ENCODE measurements around the gene COBL.

DNA sequence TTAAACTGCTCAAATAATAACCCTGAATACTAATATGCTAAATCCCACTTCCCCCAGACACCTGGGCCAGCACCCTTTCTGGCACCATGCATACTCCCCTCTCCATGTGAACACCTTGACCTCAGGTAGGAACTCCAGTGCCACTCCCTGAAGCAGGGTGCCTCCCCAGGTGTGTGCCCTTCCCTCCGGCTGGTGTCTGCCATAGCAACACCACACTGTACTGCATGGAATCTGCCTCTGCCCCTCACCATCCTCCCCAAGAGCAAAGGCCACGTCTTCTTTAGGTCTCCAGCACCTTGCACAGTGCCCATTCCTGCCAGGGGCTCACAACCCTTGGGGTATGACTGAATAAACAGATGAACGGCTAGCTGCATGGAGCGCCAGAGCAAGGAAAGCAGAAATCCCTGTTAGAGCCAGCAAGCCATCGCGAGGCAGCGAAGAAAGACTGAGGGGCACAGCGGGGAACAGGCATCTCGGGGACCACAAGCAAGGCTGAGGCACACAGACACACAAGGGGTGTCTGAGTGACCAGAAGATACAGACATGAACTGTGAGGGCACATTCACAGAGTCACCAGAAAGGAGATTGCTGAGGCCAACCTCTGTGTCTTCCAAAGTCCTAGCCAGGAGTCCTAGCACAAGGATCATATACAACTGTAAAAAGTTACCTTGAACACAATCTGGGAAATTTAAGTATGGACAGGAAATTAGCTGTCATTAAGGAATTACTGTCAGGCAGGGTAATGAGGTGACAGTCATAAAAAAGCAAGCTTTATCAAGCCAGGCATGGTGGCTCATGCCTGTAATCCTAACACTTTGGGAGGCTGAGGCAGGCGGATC lies 25.7 kb downstream of the COBL start:
- no peak for TF ChIP-seq TEAD4 (IDR thresholded peaks at IDR 0.05)
- TF ChIP-seq, protein P1, sequence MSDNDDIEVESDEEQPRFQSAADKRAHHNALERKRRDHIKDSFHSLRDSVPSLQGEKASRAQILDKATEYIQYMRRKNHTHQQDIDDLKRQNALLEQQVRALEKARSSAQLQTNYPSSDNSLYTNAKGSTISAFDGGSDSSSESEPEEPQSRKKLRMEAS (IDR thresholded peaks at IDR 0.05): no peak
- no peak for TF ChIP-seq RAD21 (IDR thresholded peaks at IDR 0.05; ENCODE audit: low read depth)
- TF ChIP-seq TAF1 (IDR thresholded peaks at IDR 0.05; ENCODE audit: low read depth): no peak
- TF ChIP-seq EP300 (IDR thresholded peaks at IDR 0.05; ENCODE audit: borderline replicate concordance): no peak
